ENCODE measurements around the gene MTARC2. TPM values are rescaled to one million over a fixed set of nuclear protein-coding genes. Genes with fewer than 3 reads are reported as not detected.

MTARC2 gene
- 1.0 TPM for total RNA-seq

DNA sequence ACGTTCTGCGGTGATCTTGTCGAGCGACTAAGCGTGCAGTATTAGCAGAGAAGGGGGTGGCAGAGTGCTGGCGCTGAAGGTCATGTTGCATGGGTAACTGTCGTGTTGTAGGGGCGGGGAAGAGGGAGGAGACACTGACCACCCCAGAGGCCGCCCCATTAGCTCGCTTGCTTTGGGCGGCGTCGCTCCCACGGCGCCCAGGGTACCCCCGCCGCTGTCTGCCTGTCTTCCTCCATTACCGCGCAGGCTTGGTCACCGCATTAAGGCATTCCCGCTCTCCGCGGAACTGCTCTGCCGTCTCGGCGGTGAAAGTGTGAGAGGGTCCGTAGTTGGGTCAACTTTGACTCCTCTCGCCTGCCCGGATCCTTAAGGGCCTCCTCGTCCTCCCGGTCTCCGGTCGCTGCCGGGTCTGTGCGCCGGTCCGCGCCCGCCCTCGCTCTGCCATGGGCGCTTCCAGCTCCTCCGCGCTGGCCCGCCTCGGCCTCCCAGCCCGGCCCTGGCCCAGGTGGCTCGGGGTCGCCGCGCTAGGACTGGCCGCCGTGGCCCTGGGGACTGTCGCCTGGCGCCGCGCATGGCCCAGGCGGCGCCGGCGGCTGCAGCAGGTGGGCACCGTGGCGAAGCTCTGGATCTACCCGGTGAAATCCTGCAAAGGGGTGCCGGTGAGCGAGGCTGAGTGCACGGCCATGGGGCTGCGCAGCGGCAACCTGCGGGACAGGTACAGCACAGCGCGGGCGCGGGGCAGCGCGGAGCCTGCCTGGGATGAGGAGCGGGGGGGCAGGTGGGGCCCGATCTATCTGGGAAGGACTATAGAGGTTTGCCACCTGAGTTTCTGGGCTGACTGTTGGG, at the start of gene MTARC2:
MTARC2 (plus strand) TSS at position 234 of the 846 bp plus-strand sequence; CDS start at position 444, 210 bp downstream.
- Histone ChIP-seq H3K9me3 (ENCODE audit: low read depth, low read length) (no peaks in the 10 kb centered on the region), H3K4me1 (ENCODE audit: insufficient read depth, low read length) (peaks cover 16% of the 10 kb centered on the region), H3K4me3 (ENCODE audit: low read length) (peak within 1 kb of the TSS; percentile 32), H3K27me3 (ENCODE audit: insufficient read depth, low read length) (peaks cover 30% of the 10 kb centered on the region)

DNA sequence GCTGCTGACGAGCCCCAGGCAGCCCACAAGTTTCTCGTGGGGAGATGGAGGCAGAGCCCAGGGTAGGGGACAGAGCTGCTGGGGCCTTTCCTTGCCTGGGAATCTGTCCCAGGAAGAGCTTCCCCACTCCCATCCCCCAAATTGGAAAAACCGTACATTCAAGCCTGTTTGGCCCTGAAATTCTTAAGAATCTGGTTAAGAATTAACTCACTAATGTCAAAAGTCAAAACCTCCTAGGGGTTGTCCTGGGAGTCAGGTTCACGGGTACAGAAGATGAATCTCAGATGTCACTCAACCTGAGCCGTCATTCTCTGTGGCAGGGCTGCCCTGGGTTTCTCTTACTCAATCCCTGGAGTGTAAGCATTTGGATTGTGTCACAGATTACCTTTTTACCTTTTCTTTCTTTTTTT, 49.5 kb upstream of the MTARC2 start:
- Histone ChIP-seq H3K4me1 (ENCODE audit: insufficient read depth, low read length) (peaks cover 12% of the 10 kb centered on the region), H3K9me3 (ENCODE audit: low read depth, low read length) (no peaks in the 10 kb centered on the region), H3K27me3 (ENCODE audit: insufficient read depth, low read length) (peaks cover 3% of the 10 kb centered on the region), H3K4me3 (ENCODE audit: low read length) (no peak overlapping the region)

DNA sequence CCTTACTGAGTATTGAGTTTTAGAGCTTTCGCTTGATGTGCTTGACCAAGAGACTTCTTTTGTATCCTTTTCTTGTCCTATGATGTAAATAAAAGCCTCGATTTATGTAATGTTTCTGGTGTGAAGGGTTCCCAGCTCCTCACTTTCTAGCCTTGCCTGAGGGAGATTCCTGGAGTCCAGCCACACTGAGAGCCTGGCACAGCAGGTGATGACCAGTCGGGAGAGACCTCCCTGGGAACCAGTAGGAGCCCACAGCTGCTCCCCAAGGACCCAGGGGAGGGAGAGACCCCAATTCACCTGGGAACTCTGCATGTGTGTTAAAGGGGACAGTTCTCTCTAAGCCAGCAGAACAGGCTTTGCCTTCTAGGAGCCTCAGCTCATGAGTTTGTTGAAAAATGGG, 49.1 kb upstream of the MTARC2 start:
- Histone ChIP-seq H3K27me3 (ENCODE audit: insufficient read depth, low read length) (peaks cover 3% of the 10 kb centered on the region), H3K4me3 (ENCODE audit: low read length) (no peak overlapping the region), H3K4me1 (ENCODE audit: insufficient read depth, low read length) (peaks cover 12% of the 10 kb centered on the region), H3K9me3 (ENCODE audit: low read depth, low read length) (no peaks in the 10 kb centered on the region)

DNA sequence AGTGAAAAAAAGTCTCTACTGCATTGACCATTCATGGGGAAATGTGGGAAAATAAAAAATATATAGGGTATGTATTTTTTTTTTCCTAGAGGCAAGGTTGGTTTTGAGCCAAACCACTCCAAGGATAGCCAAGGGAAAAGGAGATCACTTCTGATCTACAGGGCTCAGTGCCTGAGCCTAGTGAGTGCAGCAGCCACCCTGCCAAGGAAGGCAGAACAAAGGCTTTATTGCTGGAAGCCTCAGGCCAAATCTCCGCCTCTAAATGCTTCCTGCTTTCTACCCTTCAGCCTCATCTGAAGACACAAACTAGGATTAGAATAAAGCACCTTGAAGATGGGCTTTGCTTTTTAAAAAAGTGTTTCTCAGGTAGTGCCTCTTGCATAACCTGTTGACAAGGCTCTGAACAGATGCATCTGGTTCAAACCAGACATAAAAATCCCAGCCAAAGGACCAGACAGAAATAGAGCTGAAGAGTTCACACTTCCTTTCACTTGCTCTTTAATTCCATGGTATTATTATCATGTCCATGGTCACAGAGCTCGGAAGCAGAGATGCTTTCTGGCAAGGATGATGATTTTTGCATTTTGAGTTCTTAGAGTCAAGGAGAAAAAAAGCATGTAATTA, 47.5 kb upstream of the MTARC2 start:
- H3K4me1 ChIP-seq (ENCODE audit: insufficient read depth, low read length), result peaks cover 12% of the 10 kb centered on the region
- peaks cover 3% of the 10 kb centered on the region for H3K27me3 ChIP-seq (ENCODE audit: insufficient read depth, low read length)
- H3K4me3 ChIP-seq (ENCODE audit: low read length), result no peak overlapping the region
- H3K9me3 ChIP-seq (ENCODE audit: low read depth, low read length), result no peaks in the 10 kb centered on the region

DNA sequence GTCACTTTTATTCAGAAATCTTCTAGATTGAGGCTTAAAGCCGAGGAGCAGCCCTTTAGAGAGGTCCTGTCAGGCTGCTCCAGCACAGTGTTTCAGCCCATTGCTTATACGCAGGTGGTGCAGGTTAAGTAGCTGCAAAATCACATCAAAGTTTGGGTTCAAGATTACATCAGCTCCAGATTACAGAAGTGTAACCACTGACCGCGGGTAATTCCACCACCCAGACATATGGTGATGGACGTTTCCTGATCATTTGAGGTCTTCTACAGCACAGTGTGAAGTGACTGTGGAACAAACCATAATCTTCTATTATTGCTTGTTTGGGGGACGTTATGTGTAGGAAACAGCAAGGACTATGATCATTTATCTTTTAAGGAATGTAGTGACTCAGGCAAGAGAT, 46.1 kb upstream of the MTARC2 start:
- peaks cover 3% of the 10 kb centered on the region for H3K27me3 ChIP-seq (ENCODE audit: insufficient read depth, low read length)
- peaks cover 12% of the 10 kb centered on the region for H3K4me1 ChIP-seq (ENCODE audit: insufficient read depth, low read length)
- H3K4me3 ChIP-seq (ENCODE audit: low read length), result no peak overlapping the region
- no peaks in the 10 kb centered on the region for H3K9me3 ChIP-seq (ENCODE audit: low read depth, low read length)

DNA sequence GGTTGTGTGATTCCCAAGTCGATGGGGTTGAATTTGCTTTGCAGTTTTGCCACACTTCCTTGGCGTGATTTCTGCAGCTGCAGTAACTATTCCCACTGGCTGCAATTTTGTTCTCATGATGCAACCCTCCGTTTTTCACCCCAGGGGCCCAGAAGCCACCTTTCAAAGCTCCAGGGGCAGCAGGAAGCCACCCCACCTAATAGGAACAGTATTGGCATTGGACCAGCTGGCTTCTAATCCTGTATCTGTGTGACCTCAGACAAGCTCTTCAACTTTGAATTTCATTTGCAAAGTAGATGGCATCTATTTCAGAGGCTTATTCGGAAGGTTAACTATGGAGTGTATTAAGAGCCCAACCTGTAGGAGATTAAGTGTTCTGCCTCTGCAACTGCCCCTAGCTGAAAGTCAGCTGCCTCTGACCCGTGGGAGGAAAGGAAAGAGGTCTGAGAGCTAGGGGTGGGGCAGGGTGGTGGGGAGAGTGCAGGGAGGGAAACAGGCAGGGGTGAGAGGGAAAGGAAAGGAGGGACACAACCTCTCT, 45.3 kb upstream of the MTARC2 start:
- Histone ChIP-seq H3K4me1 (ENCODE audit: insufficient read depth, low read length) (peaks cover 12% of the 10 kb centered on the region), H3K9me3 (ENCODE audit: low read depth, low read length) (no peaks in the 10 kb centered on the region), H3K4me3 (ENCODE audit: low read length) (no peak overlapping the region), H3K27me3 (ENCODE audit: insufficient read depth, low read length) (peaks cover 3% of the 10 kb centered on the region)

DNA sequence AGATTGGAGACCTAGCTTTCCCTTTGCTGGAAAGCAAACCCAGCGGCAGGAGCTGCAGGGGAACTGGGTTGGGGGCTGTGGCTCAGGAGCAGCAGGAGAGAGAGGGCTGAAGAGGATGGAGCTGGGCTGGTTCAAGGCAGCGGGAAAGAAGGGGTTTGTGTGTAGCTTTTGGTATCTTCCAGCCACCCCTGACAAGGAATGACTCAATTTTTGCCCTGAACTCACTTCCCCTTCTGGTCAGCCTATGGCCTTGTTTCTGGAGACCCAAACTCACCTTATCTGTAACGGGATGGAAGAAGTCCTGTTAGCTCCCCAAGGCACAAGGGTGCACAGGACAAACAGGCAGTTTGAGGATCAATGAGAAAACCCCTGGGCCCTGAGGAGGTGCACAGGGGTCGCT, 44.8 kb upstream of the MTARC2 start:
- H3K4me1 ChIP-seq (ENCODE audit: insufficient read depth, low read length), result peaks cover 12% of the 10 kb centered on the region
- H3K27me3 ChIP-seq (ENCODE audit: insufficient read depth, low read length), result peaks cover 3% of the 10 kb centered on the region
- H3K9me3 ChIP-seq (ENCODE audit: low read depth, low read length), result no peaks in the 10 kb centered on the region
- H3K4me3 ChIP-seq (ENCODE audit: low read length), result no peak overlapping the region

DNA sequence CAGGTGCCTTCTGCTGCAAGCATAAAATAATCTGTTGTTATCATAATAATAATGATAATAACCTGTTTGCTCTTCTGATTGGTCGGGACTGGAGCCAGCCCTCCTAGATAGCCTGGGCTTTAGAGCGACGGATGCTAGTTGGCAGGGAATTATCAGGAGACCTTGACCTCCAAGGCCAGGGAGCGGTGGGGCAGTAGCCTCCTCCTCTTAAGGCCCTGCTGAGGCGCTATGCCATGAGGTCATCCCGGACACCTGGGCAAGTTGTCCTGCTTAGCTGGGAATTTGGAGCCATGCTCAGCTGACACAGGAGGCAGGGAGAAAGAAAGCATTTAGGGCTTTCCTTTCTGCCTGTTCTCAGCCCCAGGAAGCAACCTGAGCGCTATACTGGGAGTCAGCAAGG, 42.3 kb upstream of the MTARC2 start:
- Histone ChIP-seq H3K27me3 (ENCODE audit: insufficient read depth, low read length) (peaks cover 3% of the 10 kb centered on the region), H3K4me3 (ENCODE audit: low read length) (no peak overlapping the region), H3K9me3 (ENCODE audit: low read depth, low read length) (no peaks in the 10 kb centered on the region), H3K4me1 (ENCODE audit: insufficient read depth, low read length) (peaks cover 15% of the 10 kb centered on the region)

DNA sequence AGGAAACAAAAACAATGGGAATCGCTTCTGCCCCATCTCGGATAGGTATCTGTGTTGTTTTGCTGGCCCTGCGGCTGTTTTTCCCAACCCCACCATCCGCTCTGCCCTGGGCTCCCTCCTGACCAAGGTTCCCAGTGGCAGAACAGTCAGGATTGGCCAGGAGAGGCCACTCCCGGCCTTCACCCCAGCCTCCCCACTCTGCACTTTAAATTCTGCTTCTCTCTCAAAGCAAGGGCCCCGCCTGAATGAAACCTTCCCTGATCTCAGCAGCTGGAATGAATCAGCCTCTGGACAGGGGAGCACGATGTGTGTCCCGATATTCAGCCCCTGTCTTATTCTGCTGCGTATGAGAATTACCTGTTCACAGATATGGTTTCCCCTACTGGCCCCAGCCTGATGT, 41.6 kb upstream of the MTARC2 start:
- H3K4me1 ChIP-seq (ENCODE audit: insufficient read depth, low read length), result peaks cover 21% of the 10 kb centered on the region
- H3K4me3 ChIP-seq (ENCODE audit: low read length), result no peak overlapping the region
- no peaks in the 10 kb centered on the region for H3K9me3 ChIP-seq (ENCODE audit: low read depth, low read length)
- peaks cover 3% of the 10 kb centered on the region for H3K27me3 ChIP-seq (ENCODE audit: insufficient read depth, low read length)

DNA sequence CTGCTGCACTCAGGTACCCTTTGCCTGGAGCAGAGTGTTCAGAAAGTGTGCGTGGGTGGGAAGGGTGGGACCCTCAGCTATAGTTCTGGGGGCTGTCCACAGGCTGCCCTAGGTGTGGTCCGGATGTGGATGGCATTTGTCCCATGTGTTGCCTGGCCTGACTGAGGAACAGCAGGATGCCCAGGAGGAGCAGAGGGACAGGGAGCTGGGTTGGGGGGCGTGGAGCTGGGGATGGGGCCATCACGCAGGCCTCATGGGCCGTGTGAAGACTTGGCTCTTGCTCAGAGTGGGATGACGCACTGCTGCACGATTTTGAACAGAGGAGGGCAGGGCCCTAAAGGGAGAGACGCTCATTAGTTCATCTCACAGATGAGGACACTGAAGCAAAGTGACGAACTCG, 41.0 kb upstream of the MTARC2 start:
- Histone ChIP-seq H3K4me1 (ENCODE audit: insufficient read depth, low read length) (peaks cover 17% of the 10 kb centered on the region), H3K9me3 (ENCODE audit: low read depth, low read length) (no peaks in the 10 kb centered on the region), H3K4me3 (ENCODE audit: low read length) (no peak overlapping the region), H3K27me3 (ENCODE audit: insufficient read depth, low read length) (peaks cover 3% of the 10 kb centered on the region)

DNA sequence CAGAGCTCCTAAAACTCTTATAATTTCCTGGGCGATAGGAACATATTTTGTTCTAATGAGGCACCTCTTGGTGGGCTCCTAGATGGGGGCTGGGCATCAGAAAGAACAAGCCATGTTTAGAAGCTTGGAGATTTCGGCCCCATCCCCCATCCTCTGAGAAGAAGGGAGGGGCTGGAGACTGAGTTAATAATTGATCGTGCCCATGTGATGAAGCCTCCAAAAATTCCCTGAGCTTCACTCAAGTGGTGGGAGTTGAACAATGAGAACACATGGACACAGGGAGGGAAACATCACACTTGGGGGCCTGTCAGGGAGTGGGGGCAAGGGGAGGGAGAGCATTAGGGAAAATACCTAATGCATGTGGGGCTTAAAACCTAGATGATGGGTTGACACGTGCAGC, 39.9 kb upstream of the MTARC2 start:
- H3K4me1 ChIP-seq (ENCODE audit: insufficient read depth, low read length), result peaks cover 10% of the 10 kb centered on the region
- H3K9me3 ChIP-seq (ENCODE audit: low read depth, low read length), result no peaks in the 10 kb centered on the region
- H3K4me3 ChIP-seq (ENCODE audit: low read length), result no peak overlapping the region
- H3K27me3 ChIP-seq (ENCODE audit: insufficient read depth, low read length), result no peaks in the 10 kb centered on the region

DNA sequence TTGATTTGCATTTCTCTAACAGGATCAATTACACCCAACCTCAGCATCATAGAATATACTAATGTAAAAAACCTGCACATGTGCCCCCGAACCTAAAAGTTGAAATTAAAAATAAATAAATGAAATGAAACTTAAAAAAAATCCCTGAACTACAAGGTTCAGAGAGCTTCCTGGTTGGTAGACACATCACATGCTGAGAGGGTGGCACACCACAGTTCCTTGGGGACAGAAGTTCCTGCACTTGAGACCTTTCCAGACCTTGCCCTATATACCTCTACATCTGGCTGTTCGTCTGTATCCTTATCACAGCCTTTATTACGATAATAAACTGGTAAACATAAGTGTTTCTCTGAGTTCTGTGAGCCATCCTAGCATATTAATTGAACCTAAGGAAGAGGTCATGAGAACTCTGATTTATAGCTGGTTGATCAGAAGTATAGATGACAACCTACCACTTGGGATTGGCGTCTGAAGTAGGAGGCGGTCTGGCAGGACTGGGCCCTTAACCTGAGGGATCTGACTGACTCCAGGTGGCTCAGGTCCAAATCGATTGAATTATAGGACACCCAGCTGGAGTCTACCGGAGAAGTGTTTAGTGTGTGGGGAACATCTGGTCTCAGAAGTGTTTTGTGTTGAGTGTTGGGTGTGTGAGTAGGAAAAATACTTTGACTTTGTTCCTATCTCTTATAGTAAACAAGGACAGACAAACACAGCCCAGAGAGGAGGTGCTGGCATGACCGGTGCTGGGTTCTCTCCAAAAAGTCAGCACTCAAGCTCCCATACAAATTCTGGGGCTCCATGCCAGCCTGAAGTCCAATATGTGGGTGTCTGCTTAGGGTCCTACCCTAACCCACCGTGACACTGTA, 39.0 kb upstream of the MTARC2 start:
- Histone ChIP-seq H3K4me1 (ENCODE audit: insufficient read depth, low read length) (peaks cover 10% of the 10 kb centered on the region), H3K9me3 (ENCODE audit: low read depth, low read length) (no peaks in the 10 kb centered on the region), H3K4me3 (ENCODE audit: low read length) (no peak overlapping the region), H3K27me3 (ENCODE audit: insufficient read depth, low read length) (no peaks in the 10 kb centered on the region)

DNA sequence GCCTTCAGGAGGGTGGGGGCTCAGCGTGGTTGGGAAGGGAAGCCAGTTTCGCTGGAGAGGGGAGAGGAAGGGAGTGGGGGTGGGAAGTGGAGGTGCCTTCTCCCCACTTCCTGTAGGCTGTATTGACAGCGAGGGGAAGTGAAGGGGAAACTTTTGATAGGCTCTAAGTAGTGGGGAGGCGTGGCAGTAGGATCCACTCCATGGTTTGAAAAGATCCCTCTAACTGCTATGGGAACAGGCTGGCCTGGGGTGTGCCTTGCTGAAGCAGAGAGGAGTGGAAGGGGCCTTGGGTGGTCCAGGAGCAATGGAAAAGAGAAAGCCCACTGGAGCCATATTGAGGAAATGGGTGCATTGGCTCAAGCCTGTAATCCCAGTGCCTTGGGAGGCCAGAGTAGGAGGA, 37.8 kb upstream of the MTARC2 start:
- Histone ChIP-seq H3K4me1 (ENCODE audit: insufficient read depth, low read length) (peaks cover 10% of the 10 kb centered on the region), H3K27me3 (ENCODE audit: insufficient read depth, low read length) (no peaks in the 10 kb centered on the region), H3K9me3 (ENCODE audit: low read depth, low read length) (no peaks in the 10 kb centered on the region), H3K4me3 (ENCODE audit: low read length) (no peak overlapping the region)

DNA sequence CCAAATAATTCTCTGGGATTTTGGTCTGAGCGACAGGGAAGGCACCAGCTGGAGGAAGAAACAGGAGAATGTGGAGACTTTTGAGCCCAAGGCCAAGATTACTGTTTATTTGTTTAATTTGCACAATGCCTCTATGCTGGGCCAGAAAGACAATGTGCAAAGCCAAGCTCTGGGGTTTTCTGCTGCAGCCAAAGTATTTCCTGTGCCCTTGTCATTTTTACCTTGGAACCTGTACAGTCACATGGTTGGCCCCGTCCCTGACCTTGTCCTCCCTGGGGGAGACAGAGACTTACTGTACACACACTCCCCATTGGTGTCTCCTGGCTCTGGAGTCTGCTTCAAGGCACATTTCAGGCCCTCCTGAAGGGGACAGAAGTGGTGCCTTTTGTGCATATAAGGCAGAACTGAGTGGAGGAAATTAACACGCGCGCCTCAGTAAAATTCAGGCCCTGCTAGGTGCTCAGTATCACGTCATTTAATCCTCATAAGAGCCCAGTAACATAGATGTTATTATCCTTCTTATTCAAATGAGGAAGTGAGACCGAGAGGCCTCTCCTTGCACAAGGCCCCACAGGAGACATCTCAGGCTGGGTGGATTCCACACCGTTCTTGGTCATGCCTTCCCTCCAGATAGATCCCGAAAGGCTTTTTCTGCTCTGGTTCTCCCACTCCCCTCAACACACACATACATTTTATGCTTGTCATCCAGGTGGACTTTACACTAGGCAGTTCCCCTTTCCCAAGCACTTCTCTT, 36.9 kb upstream of the MTARC2 start:
- no peaks in the 10 kb centered on the region for H3K9me3 ChIP-seq (ENCODE audit: low read depth, low read length)
- H3K4me1 ChIP-seq (ENCODE audit: insufficient read depth, low read length), result peaks cover 10% of the 10 kb centered on the region
- no peak overlapping the region for H3K4me3 ChIP-seq (ENCODE audit: low read length)
- no peaks in the 10 kb centered on the region for H3K27me3 ChIP-seq (ENCODE audit: insufficient read depth, low read length)
